HG03439 (cell line): ENCODE measurements around the gene ERCC4.

ENCODE experiments used
- ATAC-seq: cut with Tn5 transposase; IDR thresholded peaks from one replicate; pipeline ENCODE4 v1.9.1; 2021; ENCODE audit warnings: mild to moderate bottlenecking, moderate library complexity; ENCODE audit not compliant: unreplicated experiment

ERCC4 gene

GRCh38 chr16:13945744-13946485, 26.0 kb downstream of the ERCC4 start:
- ATAC-seq = no peak

GRCh38 chr16:13948086-13948485, 28.1 kb downstream of the ERCC4 start:
- no peak for ATAC-seq

GRCh38 chr16:13950821-13951547, 31.0 kb downstream of the ERCC4 start:
- no peak for ATAC-seq

GRCh38 chr16:13951611-13952010, 31.7 kb downstream of the ERCC4 start:
- no peak for ATAC-seq

GRCh38 chr16:13953501-13953900, 33.5 kb downstream of the ERCC4 start:
- no peak for ATAC-seq

- peak; percentile 6 for ATAC-seq
These were observed 36.8 kb downstream of the ERCC4 start for GRCh38 chr16:13956635-13957196.

GRCh38 chr16:13957197-13958078, 37.5 kb downstream of the ERCC4 start:
- ATAC-seq = peak; percentile 54

GRCh38 chr16:13958474-13958873, 38.5 kb downstream of the ERCC4 start:
- no peak for ATAC-seq

GRCh38 chr16:13959626-13960025, 39.7 kb downstream of the ERCC4 start:
- ATAC-seq = no peak

- no peak for ATAC-seq
These were observed 41.3 kb downstream of the ERCC4 start for GRCh38 chr16:13961099-13961811.

- ATAC-seq = no peak
These were observed 42.3 kb downstream of the ERCC4 start for GRCh38 chr16:13962232-13962631.

- no peak for ATAC-seq
These were observed 48.9 kb downstream of the ERCC4 start for GRCh38 chr16:13968835-13969234.

- no peak for ATAC-seq
These were observed 49.8 kb downstream of the ERCC4 start for GRCh38 chr16:13969711-13970110.

GRCh38 chr16:13970708-13971422, 50.9 kb downstream of the ERCC4 start:
- no peak for ATAC-seq

GRCh38 chr16:13973321-13974023, 53.5 kb downstream of the ERCC4 start:
- no peak for ATAC-seq

- ATAC-seq = no peak
These were observed 57.2 kb downstream of the ERCC4 start for GRCh38 chr16:13977177-13977576.

GRCh38 chr16:13982451-13982850, 62.5 kb downstream of the ERCC4 start:
- ATAC-seq = no peak

GRCh38 chr16:13983625-13984024, 63.7 kb downstream of the ERCC4 start:
- no peak for ATAC-seq

GRCh38 chr16:13984794-13985193, 64.8 kb downstream of the ERCC4 start:
- no peak for ATAC-seq
